ENCODE data around the gene ZHX3.

DNA sequence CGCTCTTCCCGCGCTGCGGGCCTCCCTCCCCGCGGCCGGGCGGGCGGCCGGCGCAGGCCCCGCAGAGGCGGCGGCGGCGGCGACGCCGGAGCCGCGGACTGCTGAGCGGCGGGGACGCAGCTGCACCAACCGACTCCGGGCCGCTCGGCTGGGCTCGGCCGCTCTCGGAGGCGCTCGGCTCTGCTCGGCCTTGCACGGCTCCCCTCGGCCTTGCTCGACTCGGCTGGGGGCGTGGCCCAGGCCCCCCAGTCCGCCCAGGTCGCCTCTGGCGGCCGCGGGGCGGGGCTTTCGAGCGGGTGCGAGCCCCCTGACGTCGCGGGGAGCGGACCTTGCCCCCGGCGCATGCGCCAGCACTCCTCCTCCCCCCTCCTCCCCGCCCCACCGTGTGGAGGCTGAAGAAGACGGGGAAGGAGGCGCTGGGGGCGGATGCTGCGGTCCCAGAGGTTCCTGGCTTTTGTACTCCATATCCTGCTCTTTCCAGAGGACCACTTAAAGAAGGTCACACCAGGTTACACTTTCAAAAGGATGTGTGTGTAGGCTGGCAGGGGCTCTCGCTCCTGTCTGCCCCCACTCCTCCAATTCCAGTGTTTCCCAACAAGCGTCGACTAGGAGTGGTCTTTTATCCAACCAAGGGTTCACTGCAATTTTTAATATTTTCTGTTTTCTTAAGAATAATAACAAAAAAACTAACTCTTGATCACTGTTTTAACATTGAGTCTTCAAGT, at the start of gene ZHX3:
- TF ChIP-seq, protein P1, sequence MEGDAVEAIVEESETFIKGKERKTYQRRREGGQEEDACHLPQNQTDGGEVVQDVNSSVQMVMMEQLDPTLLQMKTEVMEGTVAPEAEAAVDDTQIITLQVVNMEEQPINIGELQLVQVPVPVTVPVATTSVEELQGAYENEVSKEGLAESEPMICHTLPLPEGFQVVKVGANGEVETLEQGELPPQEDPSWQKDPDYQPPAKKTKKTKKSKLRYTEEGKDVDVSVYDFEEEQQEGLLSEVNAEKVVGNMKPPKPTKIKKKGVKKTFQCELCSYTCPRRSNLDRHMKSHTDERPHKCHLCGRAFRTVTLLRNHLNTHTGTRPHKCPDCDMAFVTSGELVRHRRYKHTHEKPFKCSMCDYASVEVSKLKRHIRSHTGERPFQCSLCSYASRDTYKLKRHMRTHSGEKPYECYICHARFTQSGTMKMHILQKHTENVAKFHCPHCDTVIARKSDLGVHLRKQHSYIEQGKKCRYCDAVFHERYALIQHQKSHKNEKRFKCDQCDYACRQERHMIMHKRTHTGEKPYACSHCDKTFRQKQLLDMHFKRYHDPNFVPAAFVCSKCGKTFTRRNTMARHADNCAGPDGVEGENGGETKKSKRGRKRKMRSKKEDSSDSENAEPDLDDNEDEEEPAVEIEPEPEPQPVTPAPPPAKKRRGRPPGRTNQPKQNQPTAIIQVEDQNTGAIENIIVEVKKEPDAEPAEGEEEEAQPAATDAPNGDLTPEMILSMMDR (IDR thresholded peaks at IDR 0.05) = no peak
- no peak for TF ChIP-seq POLR2A (IDR thresholded peaks at IDR 0.05; ENCODE audit: low read depth)

Data from esophagus muscularis mucosa (tissue), 3 donors.